VCaP (cell line): ENCODE measurements around the gene AMZ1.

Source experiments
- H3K27ac ChIP-seq: fragments of 450-650 bp; 2 replicates; pipeline ENCODE4 v1.5.1; 2017
- CTCF ChIP-seq: fragments of 450-650 bp; conservative IDR thresholded peaks from 2 replicates; pipeline ENCODE4 v1.5.1; 2017; ENCODE audit warnings: mild to moderate bottlenecking, moderate library complexity

AMZ1 gene

GRCh38 chr7:2763597-2763996, 75.6 kb downstream of the AMZ1 start:
- TF ChIP-seq CTCF = no peak
- no peak overlapping the region for H3K27ac ChIP-seq

DNA sequence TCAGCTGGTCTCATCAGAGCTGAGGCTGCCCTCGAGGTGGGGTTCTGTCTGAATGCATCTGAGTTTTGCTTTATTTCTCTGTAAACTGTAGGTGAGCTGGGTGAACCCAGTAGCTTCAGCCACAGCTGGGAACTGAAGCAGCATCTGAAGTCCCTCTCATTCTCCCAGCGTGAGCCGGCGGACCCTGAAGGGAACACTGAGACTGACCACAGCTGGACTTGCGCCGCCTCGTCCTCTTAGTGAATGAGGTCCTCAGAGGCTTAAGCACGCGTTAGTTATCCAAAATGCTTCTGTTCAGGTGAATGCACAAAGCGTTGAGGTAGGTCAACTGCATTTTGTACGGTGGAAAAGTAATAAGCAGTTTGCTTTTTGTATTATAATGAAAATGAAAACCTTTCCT, 76.6 kb downstream of the AMZ1 start:
- no peak for TF ChIP-seq CTCF
- no peak overlapping the region for H3K27ac ChIP-seq
